ENCODE data around the gene OR10H5.
"Not testable (repeated sequence)": the region's sequence is repeated elsewhere in the genome, so short reads cannot be mapped to it uniquely, and the experiment has no call there.

OR10H5 gene

GRCh38 chr19:15787611-15788155 lies at the start of gene OR10H5:
OR10H5 (plus strand) TSS chr19:15787661; CDS start chr19:15794049, 6,388 bp downstream.
- in situ Hi-C loops (cut with HindIII; ENCODE audit: low pct_unique_long_range_greater_than_20kb, low sequenced_read_pairs), result no loop called here
- TF ChIP-seq JUND (IDR thresholded peaks at IDR 0.05; ENCODE audit: low read depth), result no peak
- DNase-seq (ENCODE audit: low read depth in 1 of 2, low spot score in 1 of 2), result no peak

- in situ Hi-C loops (cut with HindIII; ENCODE audit: low pct_unique_long_range_greater_than_20kb, low sequenced_read_pairs), result no loop called here
- TF ChIP-seq JUND (IDR thresholded peaks at IDR 0.05; ENCODE audit: low read depth), result no peak
- DNase-seq (ENCODE audit: low read depth in 1 of 2, low spot score in 1 of 2), result no peak
Measured at GRCh38 chr19:15737722-15738121, 49.7 kb upstream of the OR10H5 start, which contains the start of gene OR10H3. OR10H3 (plus strand) TSS chr19:15737985; CDS start chr19:15741393, 3,408 bp downstream.

GRCh38 chr19:15740785-15741184 lies 46.7 kb upstream of the OR10H5 start:
- in situ Hi-C loops (cut with HindIII; ENCODE audit: low pct_unique_long_range_greater_than_20kb, low sequenced_read_pairs), result no loop called here
- no peak for TF ChIP-seq JUND (IDR thresholded peaks at IDR 0.05; ENCODE audit: low read depth)
- no peak for DNase-seq (ENCODE audit: low read depth in 1 of 2, low spot score in 1 of 2)

GRCh38 chr19:15748239-15748638 lies 39.2 kb upstream of the OR10H5 start:
- in situ Hi-C loops (cut with HindIII; ENCODE audit: low pct_unique_long_range_greater_than_20kb, low sequenced_read_pairs), result no loop called here
- DNase-seq (ENCODE audit: low read depth in 1 of 2, low spot score in 1 of 2), result no peak
- TF ChIP-seq JUND (IDR thresholded peaks at IDR 0.05; ENCODE audit: low read depth), result no peak

- in situ Hi-C loops (cut with HindIII; ENCODE audit: low pct_unique_long_range_greater_than_20kb, low sequenced_read_pairs), result no loop called here
Measured at GRCh38 chr19:15758379-15758778, 29.1 kb upstream of the OR10H5 start.

GRCh38 chr19:15759962-15760565 lies 27.4 kb upstream of the OR10H5 start:
- in situ Hi-C loops (cut with HindIII; ENCODE audit: low pct_unique_long_range_greater_than_20kb, low sequenced_read_pairs), result no loop called here
- no peak for TF ChIP-seq JUND (IDR thresholded peaks at IDR 0.05; ENCODE audit: low read depth)
- DNase-seq (ENCODE audit: low read depth in 1 of 2, low spot score in 1 of 2), result no peak

More at GRCh38 chr19:15758379-15758778, 29.1 kb upstream of the OR10H5 start:
- no peak for TF ChIP-seq JUND (IDR thresholded peaks at IDR 0.05; ENCODE audit: low read depth)
- DNase-seq (ENCODE audit: low read depth in 1 of 2, low spot score in 1 of 2), result no peak

- in situ Hi-C loops (cut with HindIII; ENCODE audit: low pct_unique_long_range_greater_than_20kb, low sequenced_read_pairs), result no loop called here
- peak in 1 of 2 experiments; percentile 34 for DNase-seq (ENCODE audit: low read depth in 1 of 2, low spot score in 1 of 2)
- no peak for TF ChIP-seq JUND (IDR thresholded peaks at IDR 0.05; ENCODE audit: low read depth)
Measured at GRCh38 chr19:15769586-15769985, 17.9 kb upstream of the OR10H5 start.

- DNase-seq (ENCODE audit: low read depth in 1 of 2, low spot score in 1 of 2); in situ Hi-C loops (cut with HindIII; ENCODE audit: low pct_unique_long_range_greater_than_20kb, low sequenced_read_pairs): not testable (repeated sequence)
Measured at GRCh38 chr19:15774159-15774558, 13.3 kb upstream of the OR10H5 start.

- in situ Hi-C loops (cut with HindIII; ENCODE audit: low pct_unique_long_range_greater_than_20kb, low sequenced_read_pairs), result no loop called here
- TF ChIP-seq JUND (IDR thresholded peaks at IDR 0.05; ENCODE audit: low read depth), result no peak
- DNase-seq (ENCODE audit: low read depth in 1 of 2, low spot score in 1 of 2), result no peak
Measured at GRCh38 chr19:15775249-15775648, 12.2 kb upstream of the OR10H5 start.

GRCh38 chr19:15776264-15776663 lies 11.2 kb upstream of the OR10H5 start:
- no peak for TF ChIP-seq JUND (IDR thresholded peaks at IDR 0.05; ENCODE audit: low read depth)
- in situ Hi-C loops (cut with HindIII; ENCODE audit: low pct_unique_long_range_greater_than_20kb, low sequenced_read_pairs), result no loop called here
- no peak for DNase-seq (ENCODE audit: low read depth in 1 of 2, low spot score in 1 of 2)

GRCh38 chr19:15776991-15777970 lies 10.2 kb upstream of the OR10H5 start:
- no peak for DNase-seq (ENCODE audit: low read depth in 1 of 2, low spot score in 1 of 2)
- in situ Hi-C loops (cut with HindIII; ENCODE audit: low pct_unique_long_range_greater_than_20kb, low sequenced_read_pairs), result no loop called here
- no peak for TF ChIP-seq JUND (IDR thresholded peaks at IDR 0.05; ENCODE audit: low read depth)

GRCh38 chr19:15779756-15780476 lies 7.5 kb upstream of the OR10H5 start:
- DNase-seq (ENCODE audit: low read depth in 1 of 2, low spot score in 1 of 2), result no peak
- in situ Hi-C loops (cut with HindIII; ENCODE audit: low pct_unique_long_range_greater_than_20kb, low sequenced_read_pairs), result no loop called here
- no peak for TF ChIP-seq JUND (IDR thresholded peaks at IDR 0.05; ENCODE audit: low read depth)
